ENCODE measurements around the gene RPS6KA2.

The RPS6KA2 gene

GRCh38 chr6:166467436-166468000, 159.5 kb downstream of the RPS6KA2 start:
- no peak for DNase-seq (ENCODE audit: low read depth)

GRCh38 chr6:166466178-166467122, 160.6 kb downstream of the RPS6KA2 start:
- no peak for DNase-seq (ENCODE audit: low read depth)

- no peak for DNase-seq (ENCODE audit: low read depth)
Measured at GRCh38 chr6:166465671-166466087, 161.4 kb downstream of the RPS6KA2 start.

GRCh38 chr6:166465003-166465399, 162.1 kb downstream of the RPS6KA2 start:
- DNase-seq (ENCODE audit: low read depth) = no peak

- no peak for DNase-seq (ENCODE audit: low read depth)
Measured at GRCh38 chr6:166464068-166465002, 162.7 kb downstream of the RPS6KA2 start.

GRCh38 chr6:166463359-166464067, 163.5 kb downstream of the RPS6KA2 start:
- DNase-seq (ENCODE audit: low read depth) = no peak

GRCh38 chr6:166462461-166463135, 164.5 kb downstream of the RPS6KA2 start:
- no peak for DNase-seq (ENCODE audit: low read depth)

GRCh38 chr6:166461821-166462460, 165.1 kb downstream of the RPS6KA2 start:
- no peak for DNase-seq (ENCODE audit: low read depth)

GRCh38 chr6:166460473-166461437, 166.3 kb downstream of the RPS6KA2 start:
- DNase-seq (ENCODE audit: low read depth) = no peak

- no peak for DNase-seq (ENCODE audit: low read depth)
Measured at GRCh38 chr6:166459906-166460305, 167.1 kb downstream of the RPS6KA2 start.

GRCh38 chr6:166459272-166459671, 167.8 kb downstream of the RPS6KA2 start:
- DNase-seq (ENCODE audit: low read depth) = no peak

- DNase-seq (ENCODE audit: low read depth) = no peak
Measured at GRCh38 chr6:166456395-166457156, 170.5 kb downstream of the RPS6KA2 start.

- DNase-seq (ENCODE audit: low read depth) = no peak
Measured at GRCh38 chr6:166454692-166455515, 172.1 kb downstream of the RPS6KA2 start.

- DNase-seq (ENCODE audit: low read depth) = no peak
Measured at GRCh38 chr6:166453651-166454050, 173.4 kb downstream of the RPS6KA2 start.

GRCh38 chr6:166450167-166450873, 176.7 kb downstream of the RPS6KA2 start:
- no peak for DNase-seq (ENCODE audit: low read depth)

- DNase-seq (ENCODE audit: low read depth) = no peak
Measured at GRCh38 chr6:166449641-166450040, 177.4 kb downstream of the RPS6KA2 start.

- no peak for DNase-seq (ENCODE audit: low read depth)
Measured at GRCh38 chr6:166449036-166449435, 178.0 kb downstream of the RPS6KA2 start.

Data from stimulated activated CD8-positive, alpha-beta memory T cell treated with anti-CD3 and anti-CD28 coated beads, Interleukin-15, amount 100 ng/mL, for 1 hour (primary cell).